ENCODE results near the gene LRRC31. TPM values are rescaled to one million over a fixed set of nuclear protein-coding genes. Genes with fewer than 3 reads are reported as not detected.

LRRC31 gene
- total RNA-seq, 2 donors from 2014 or later = not detected

- Histone ChIP-seq H3K4me3 (ENCODE audit: low read length) (no peak overlapping the region), H3K36me3 (ENCODE audit: control insufficient read depth, insufficient read depth, low read length) (no peaks in the 10 kb centered on the region), H3K27me3 (ENCODE audit: control insufficient read depth, insufficient read depth, low read length, poor library complexity, severe bottlenecking) (no peaks in the 10 kb centered on the region), H3K9ac (ENCODE audit: extremely low read depth, low read length, poor library complexity, severe bottlenecking) (no peak overlapping the region), H3K9me3 (ENCODE audit: control insufficient read depth, low read length) (no peaks in the 10 kb centered on the region), H3K4me1 (ENCODE audit: control insufficient read depth, insufficient read depth, low read length) (no peaks in the 10 kb centered on the region), H3K27ac (ENCODE audit: low read depth, low read length) (no peak overlapping the region)
- no peak overlapping the region for H3K27ac Mint-ChIP-seq
- DNase-seq = no peak
- TF ChIP-seq CTCF (conservative IDR thresholded peaks at IDR 0.05) = no peak
- no peaks in the 10 kb centered on the region for H3K36me3 Mint-ChIP-seq (ENCODE audit: low read depth)
- H3K27me3 Mint-ChIP-seq (ENCODE audit: insufficient read depth) = peaks cover 3% of the 10 kb centered on the region
- H3K9me3 Mint-ChIP-seq = no peaks in the 10 kb centered on the region
- no peak overlapping the region for H3K4me3 Mint-ChIP-seq
- 93 to 97% methylated on average over 13 to 15 of the region's 15 CpGs for WGBS, 2 experiments (ENCODE audit: insufficient coverage in 1 of 2, insufficient read length in 1 of 2)
- H3K4me1 Mint-ChIP-seq = no peaks in the 10 kb centered on the region
Observed at GRCh38 chr3:169822091-169822490, 47.6 kb downstream of the LRRC31 start.

GRCh38 chr3:169818316-169818715 lies 51.4 kb downstream of the LRRC31 start:
- no peak overlapping the region for H3K27ac Mint-ChIP-seq
- H3K27ac ChIP-seq (ENCODE audit: low read depth, low read length) = no peak overlapping the region
- H3K4me3 Mint-ChIP-seq = no peak overlapping the region
- no peaks in the 10 kb centered on the region for H3K27me3 ChIP-seq (ENCODE audit: control insufficient read depth, insufficient read depth, low read length, poor library complexity, severe bottlenecking)
- no peaks in the 10 kb centered on the region for H3K36me3 ChIP-seq (ENCODE audit: control insufficient read depth, insufficient read depth, low read length)
- peaks cover 4% of the 10 kb centered on the region for H3K4me1 Mint-ChIP-seq
- TF ChIP-seq CTCF (conservative IDR thresholded peaks at IDR 0.05) = no peak
- H3K4me1 ChIP-seq (ENCODE audit: control insufficient read depth, insufficient read depth, low read length) = no peaks in the 10 kb centered on the region
- H3K9ac ChIP-seq (ENCODE audit: extremely low read depth, low read length, poor library complexity, severe bottlenecking) = no peak overlapping the region
- peaks cover 14% of the 10 kb centered on the region for H3K9me3 Mint-ChIP-seq
- peaks cover 11% of the 10 kb centered on the region for H3K9me3 ChIP-seq (ENCODE audit: control insufficient read depth, low read length)
- no peak overlapping the region for H3K4me3 ChIP-seq (ENCODE audit: low read length)
- H3K36me3 Mint-ChIP-seq (ENCODE audit: low read depth) = no peaks in the 10 kb centered on the region
- peaks cover 14% of the 10 kb centered on the region for H3K27me3 Mint-ChIP-seq (ENCODE audit: insufficient read depth)
- 87 to 100% methylated on average over 1 to 2 of the region's 2 CpGs for WGBS, 2 experiments (ENCODE audit: insufficient coverage in 1 of 2, insufficient read length in 1 of 2)
- no peak for DNase-seq

GRCh38 chr3:169815590-169816150 lies 54.1 kb downstream of the LRRC31 start:
- DNase-seq = no peak
- no peaks in the 10 kb centered on the region for H3K36me3 Mint-ChIP-seq (ENCODE audit: low read depth)
- H3K9ac ChIP-seq (ENCODE audit: extremely low read depth, low read length, poor library complexity, severe bottlenecking) = no peak overlapping the region
- peaks cover 11% of the 10 kb centered on the region for H3K9me3 ChIP-seq (ENCODE audit: control insufficient read depth, low read length)
- no peak overlapping the region for H3K4me3 ChIP-seq (ENCODE audit: low read length)
- H3K27ac Mint-ChIP-seq = no peak overlapping the region
- 94% methylated on average over 4 of the region's 4 CpGs; no CpG with 5 or more reads in 1 of the 2 experiments for WGBS, 2 experiments (ENCODE audit: insufficient coverage in 1 of 2, insufficient read length in 1 of 2)
- peaks cover 14% of the 10 kb centered on the region for H3K9me3 Mint-ChIP-seq
- no peak overlapping the region for H3K4me3 Mint-ChIP-seq
- no peaks in the 10 kb centered on the region for H3K27me3 ChIP-seq (ENCODE audit: control insufficient read depth, insufficient read depth, low read length, poor library complexity, severe bottlenecking)
- H3K4me1 Mint-ChIP-seq = peaks cover 12% of the 10 kb centered on the region
- no peak overlapping the region for H3K27ac ChIP-seq (ENCODE audit: low read depth, low read length)
- H3K36me3 ChIP-seq (ENCODE audit: control insufficient read depth, insufficient read depth, low read length) = no peaks in the 10 kb centered on the region
- no peak for TF ChIP-seq CTCF (conservative IDR thresholded peaks at IDR 0.05)
- H3K27me3 Mint-ChIP-seq (ENCODE audit: insufficient read depth) = peaks cover 11% of the 10 kb centered on the region
- H3K4me1 ChIP-seq (ENCODE audit: control insufficient read depth, insufficient read depth, low read length) = no peaks in the 10 kb centered on the region

All from endodermal cell (in vitro differentiated cells).